Fibroblast of peridontal ligament (primary cell): ENCODE measurements around the gene C2.
"Not testable (repeated sequence)": the region's sequence is repeated elsewhere in the genome, so short reads cannot be mapped to it uniquely, and the experiment has no call there.

Experiments used
- DNase-seq: peaks from one replicate; pipeline ENCODE4 v3.0.0-alpha.2; 2010; ENCODE audit errors: extremely low read depth

Gene C2

GRCh38 chr6:31898383-31899011 lies 29.0 kb upstream of the C2 start:
- DNase-seq = peak; percentile 45

GRCh38 chr6:31899215-31899614 lies 28.3 kb upstream of the C2 start:
- no peak for DNase-seq

- DNase-seq = no peak
Measured at GRCh38 chr6:31899882-31900722, 27.4 kb upstream of the C2 start.

- no peak for DNase-seq
Measured at GRCh38 chr6:31900917-31901414, 26.6 kb upstream of the C2 start.

GRCh38 chr6:31901415-31901952 lies 26.0 kb upstream of the C2 start:
- peak; percentile 20 for DNase-seq

- peak; percentile 97 for DNase-seq
Measured at GRCh38 chr6:31901953-31902643, 25.4 kb upstream of the C2 start, which contains the start of gene ZBTB12. TSS of gene ZBTB12 (minus strand) at chr6:31902086. CDS start at chr6:31901305, 781 bp downstream.

- no peak for DNase-seq
Measured at GRCh38 chr6:31903957-31904356, 23.6 kb upstream of the C2 start.

GRCh38 chr6:31905041-31905440 lies 22.5 kb upstream of the C2 start:
- DNase-seq = no peak

GRCh38 chr6:31906122-31906521 lies 21.4 kb upstream of the C2 start:
- DNase-seq = no peak

- not testable (repeated sequence) for DNase-seq
Measured at GRCh38 chr6:31906727-31907126, 20.8 kb upstream of the C2 start.

GRCh38 chr6:31907158-31907813 lies 20.2 kb upstream of the C2 start:
- DNase-seq = peak; percentile 88

- DNase-seq = not testable (repeated sequence)
Measured at GRCh38 chr6:31908255-31908654, 19.3 kb upstream of the C2 start.

- DNase-seq = peak; percentile 62
Measured at GRCh38 chr6:31908791-31909190, 18.7 kb upstream of the C2 start.

GRCh38 chr6:31909298-31909697 lies 18.2 kb upstream of the C2 start:
- DNase-seq = not testable (repeated sequence)

GRCh38 chr6:31911826-31912585 lies 15.5 kb upstream of the C2 start:
- peak; percentile 25 for DNase-seq

GRCh38 chr6:31915351-31915750 lies 12.2 kb upstream of the C2 start:
- no peak for DNase-seq

- no peak for DNase-seq
Measured at GRCh38 chr6:31915756-31916155, 11.8 kb upstream of the C2 start.

GRCh38 chr6:31918069-31918720 lies 9.3 kb upstream of the C2 start:
- DNase-seq = no peak

GRCh38 chr6:31919624-31920303 lies 7.8 kb upstream of the C2 start:
- no peak for DNase-seq

GRCh38 chr6:31920811-31921210 lies 6.7 kb upstream of the C2 start:
- DNase-seq = no peak
